Loucy (cell line): Measurements from ENCODE around the gene ABHD12.
A peak's percentile ranks its signal among the peaks of the same experiment; 100 is the strongest.

Experiments
- H2AFZ ChIP-seq: fragments of 200-600 bp; sonication (generic); 2 replicates; pipeline ENCODE4 v1.6.0; 2016; ENCODE audit warnings: antibody characterized with exemption, mild to moderate bottlenecking, low read length, moderate library complexity
- H3F3A ChIP-seq: fragments of 200-600 bp; 2 replicates; pipeline ENCODE4 v1.6.0; 2016; ENCODE audit warnings: antibody characterized with exemption, low read depth, mild to moderate bottlenecking
- H3K27me3 ChIP-seq: fragments of 200-600 bp; sonication (generic); 2 replicates; pipeline ENCODE4 v1.6.1; 2014; ENCODE audit warnings: low read length, mild to moderate bottlenecking; ENCODE audit not compliant: insufficient read depth, poor library complexity, severe bottlenecking
- H3K36me3 ChIP-seq: fragments of 200-600 bp; sonication (generic); 2 replicates; pipeline ENCODE4 v1.6.1; 2016; ENCODE audit warnings: low read length; ENCODE audit not compliant: insufficient read depth
- H3K4me1 ChIP-seq: fragments of 200-600 bp; sonication (generic); 2 replicates; pipeline ENCODE4 v1.5.1; 2014; ENCODE audit warnings: low read length, mild to moderate bottlenecking; ENCODE audit not compliant: insufficient read depth, poor library complexity, severe bottlenecking
- H3K4me2 ChIP-seq: fragments of 200-600 bp; sonication (generic); 2 replicates; pipeline ENCODE4 v1.6.0; 2014; ENCODE audit warnings: antibody characterized with exemption, low read length, low read depth, mild to moderate bottlenecking; ENCODE audit not compliant: poor library complexity, severe bottlenecking
- H3K4me3 ChIP-seq: fragments of 200-600 bp; sonication (generic); 2 replicates; pipeline ENCODE4 v1.5.1; 2014; ENCODE audit warnings: low read length, mild to moderate bottlenecking, mixed read lengths; ENCODE audit not compliant: poor library complexity, severe bottlenecking
- H3K79me2 ChIP-seq: fragments of 200-600 bp; sonication (generic); 2 replicates; pipeline ENCODE4 v1.6.1; 2014; ENCODE audit warnings: low read length; ENCODE audit not compliant: insufficient read depth
- H3K9ac ChIP-seq: fragments of 200-600 bp; sonication (generic); 2 replicates; pipeline ENCODE4 v1.6.0; 2014; ENCODE audit warnings: mild to moderate bottlenecking, low read depth, low read length, moderate library complexity; ENCODE audit not compliant: poor library complexity, severe bottlenecking
- H3K9me2 ChIP-seq: fragments of 200-600 bp; sonication (generic); replicated peaks from 2 replicates; pipeline ENCODE4 v1.6.1; 2016; ENCODE audit warnings: low read depth, low read length, mixed read lengths
- H3K9me3 ChIP-seq: fragments of 200-600 bp; sonication (generic); 2 replicates; pipeline ENCODE4 v1.6.1; 2014; ENCODE audit warnings: mild to moderate bottlenecking, antibody characterized with exemption, low read length, low read depth; ENCODE audit not compliant: insufficient read depth
- H4K20me1 ChIP-seq: fragments of 200-600 bp; sonication (generic); 2 replicates; pipeline ENCODE4 v1.6.0; 2014; ENCODE audit warnings: antibody characterized with exemption, low read length, mild to moderate bottlenecking; ENCODE audit not compliant: insufficient read depth, poor library complexity, severe bottlenecking
- CTCF ChIP-seq: fragments of 200-600 bp; sonication (generic); conservative IDR thresholded peaks from 2 replicates; pipeline ENCODE4 v1.5.1; 2014; ENCODE audit warnings: mild to moderate bottlenecking, antibody characterized with exemption, low read length
- EZH2phosphoT487 ChIP-seq: fragments of 200-600 bp; IDR thresholded peaks from 2 replicates; pipeline ENCODE4 v1.6.1; 2018; ENCODE audit warnings: antibody characterized with exemption, mild to moderate bottlenecking, moderate library complexity, borderline replicate concordance

The ABHD12 gene

GRCh38 chr20:25389858-25390537, 637 bp downstream of the ABHD12 start:
- peaks cover 9% of the 10 kb centered on the region for H4K20me1 ChIP-seq
- H3F3A ChIP-seq, result no peaks in the 10 kb centered on the region
- no peaks in the 10 kb centered on the region for H3K36me3 ChIP-seq
- no peaks in the 10 kb centered on the region for H3K27me3 ChIP-seq
- peak overlapping the region; percentile 78 for H2AFZ ChIP-seq
- peak overlapping the region; percentile 83 for H3K9ac ChIP-seq
- TF ChIP-seq EZH2phosphoT487 (no peak), CTCF (no peak)
- H3K4me1 ChIP-seq, result peaks cover 16% of the 10 kb centered on the region
- peaks cover 47% of the 10 kb centered on the region for H3K79me2 ChIP-seq
- peak overlapping the region; percentile 90 for H3K4me3 ChIP-seq
- peak overlapping the region; percentile 85 for H3K4me2 ChIP-seq
- H3K9me3 ChIP-seq, result no peaks in the 10 kb centered on the region
- no peaks in the 10 kb centered on the region for H3K9me2 ChIP-seq

- no peaks in the 10 kb centered on the region for H3K27me3 ChIP-seq
- peaks cover 52% of the 10 kb centered on the region for H3K79me2 ChIP-seq
- peaks cover 9% of the 10 kb centered on the region for H4K20me1 ChIP-seq
- peak overlapping the region; percentile 90 for H3K4me3 ChIP-seq
- peak overlapping the region; percentile 83 for H3K9ac ChIP-seq
- H3K36me3 ChIP-seq, result no peaks in the 10 kb centered on the region
- H3F3A ChIP-seq, result no peaks in the 10 kb centered on the region
- H3K9me3 ChIP-seq, result no peaks in the 10 kb centered on the region
- H3K9me2 ChIP-seq, result no peaks in the 10 kb centered on the region
- peaks cover 20% of the 10 kb centered on the region for H3K4me1 ChIP-seq
- TF ChIP-seq EZH2phosphoT487 (no peak), CTCF (no peak)
- peak overlapping the region; percentile 85 for H3K4me2 ChIP-seq
- peak overlapping the region; percentile 78; the same call in 1 of the 2 replicates for H2AFZ ChIP-seq
Observed at GRCh38 chr20:25389401-25389857, 1.2 kb downstream of the ABHD12 start.

GRCh38 chr20:25382704-25383370, 7.8 kb downstream of the ABHD12 start:
- Histone ChIP-seq H3K36me3 (peaks cover 9% of the 10 kb centered on the region; the same call in 1 of the 2 replicates), H3K4me2 (peak overlapping the region; percentile 18), H3K4me3 (no peak overlapping the region), H2AFZ (no peak overlapping the region), H3K9me2 (no peaks in the 10 kb centered on the region), H3K4me1 (peaks cover 9% of the 10 kb centered on the region), H3K27me3 (no peaks in the 10 kb centered on the region), H3K79me2 (peaks cover 87% of the 10 kb centered on the region), H3K9ac (no peak overlapping the region), H3K9me3 (no peaks in the 10 kb centered on the region), H4K20me1 (peaks cover 11% of the 10 kb centered on the region), H3F3A (no peaks in the 10 kb centered on the region)
- no peak for TF ChIP-seq EZH2phosphoT487
- TF ChIP-seq CTCF, result no peak
